H1 (cell line): ENCODE results near the gene TEX44. TPM values are rescaled to one million over a fixed set of nuclear protein-coding genes. Genes with fewer than 3 reads are reported as not detected.

ENCODE experiments used
- CTCF ChIA-PET: fragments of 300-600 bp; sonication (Branson Sonifier 250); formaldehyde crosslinking; loops from one replicate; lab custom pipeline; 2021; ENCODE audit not compliant: partially characterized antibody; lab: Charles Lee
- POLR2A ChIA-PET: fragments of 300-600 bp; sonication (Branson Sonifier 250); formaldehyde crosslinking; loops from one replicate; lab custom pipeline; 2021; ENCODE audit warnings: inconsistent platforms; ENCODE audit not compliant: partially characterized antibody; lab: Charles Lee
- DNase-seq, 2 experiments: peaks; one replicate each; pipeline versions ENCODE4 v3.0.0 to v3.0.0-alpha.2; 2010 to 2022; ENCODE audit warnings: low spot score in 2 of 2, low read depth in 1 of 2, mixed read lengths in 1 of 2
- FAIRE-seq: peaks from 2 replicates; lab custom pipeline; 2011; peaks lifted over from hg19 to GRCh38; lab: Jason Lieb, UNC
- H2AFZ ChIP-seq: 2 replicates; pipeline ENCODE4 v1.8.1; 2012; ENCODE audit warnings: low read length, inconsistent platforms
- H2AK5ac ChIP-seq: 2 replicates; pipeline ENCODE4 v1.6.1; 2013; ENCODE audit warnings: low read depth, low read length
- H2BK120ac ChIP-seq: replicated peaks from 2 replicates; pipeline ENCODE3; 2013; ENCODE audit warnings: low read depth, low read length, inconsistent platforms
- H2BK12ac ChIP-seq: 2 replicates; pipeline ENCODE4 v1.6.1; 2013; ENCODE audit warnings: low read depth, low read length
- H2BK15ac ChIP-seq: 2 replicates; pipeline ENCODE4 v1.6.1; 2013; ENCODE audit warnings: low read length
- H2BK20ac ChIP-seq: 2 replicates; pipeline ENCODE4 v1.6.1; 2013; ENCODE audit warnings: low read length
- H2BK5ac ChIP-seq: 2 replicates; pipeline ENCODE4 v1.6.1; 2013; ENCODE audit warnings: low read depth, low read length
- H3K14ac ChIP-seq: 2 replicates; pipeline ENCODE4 v1.6.1; 2013; ENCODE audit warnings: inconsistent platforms; ENCODE audit not compliant: insufficient read length
- H3K18ac ChIP-seq: 2 replicates; pipeline ENCODE4 v1.6.1; 2013; ENCODE audit warnings: low read length; ENCODE audit errors: extremely low read depth
- H3K23ac ChIP-seq: 2 replicates; pipeline ENCODE4 v1.6.1; 2013; ENCODE audit warnings: inconsistent platforms; ENCODE audit not compliant: insufficient read length
- H3K23me2 ChIP-seq: 2 replicates; pipeline ENCODE4 v1.6.1; 2013; ENCODE audit warnings: low read depth, low read length
- H3K27ac ChIP-seq: 2 replicates; pipeline ENCODE4 v1.6.1; 2011; ENCODE audit warnings: low read depth, low read length, inconsistent platforms
- H3K27me3 ChIP-seq, 4 experiments: replicated peaks in 1 of 4; 1 replicate in 1 of 4; 2 replicates in 3 of 4; pipeline versions ENCODE4 v1.6.1 to v1.8.1; 2011 to 2013; ENCODE audit warnings: low read length in 3 of 4, mild to moderate bottlenecking in 3 of 4, inconsistent platforms in 2 of 4, mixed read lengths in 2 of 4, moderate library complexity in 1 of 4; ENCODE audit not compliant: control insufficient read depth in 3 of 4, insufficient read depth in 3 of 4; ENCODE audit errors: extremely low read depth in 1 of 4
- H3K36me3 ChIP-seq, 4 experiments: 2 replicates each; pipeline versions ENCODE4 v1.6.1 to v1.8.1; 2011 to 2013; ENCODE audit warnings: mild to moderate bottlenecking in 4 of 4, low read length in 3 of 4, moderate library complexity in 2 of 4, control low read depth in 1 of 4, inconsistent platforms in 1 of 4; ENCODE audit not compliant: insufficient read depth in 4 of 4, control insufficient read depth in 2 of 4
- H3K4ac ChIP-seq: replicated peaks from 2 replicates; pipeline ENCODE3; 2013; ENCODE audit warnings: low read length, low read depth, mixed read lengths, inconsistent platforms; ENCODE audit not compliant: insufficient read length
- H3K4me1 ChIP-seq, 4 experiments: replicated peaks in 1 of 4; 1 replicate in 1 of 4; 2 replicates in 3 of 4; pipeline versions ENCODE4 v1.6.1 to v1.8.1; 2011 to 2013; ENCODE audit warnings: low read length in 3 of 4, inconsistent platforms in 2 of 4, mixed read lengths in 1 of 4; ENCODE audit not compliant: insufficient read depth in 4 of 4, control insufficient read depth in 3 of 4
- H3K4me2 ChIP-seq, 2 experiments: 2 replicates each; pipeline versions ENCODE4 v1.6.1 to v1.8.1; 2011 to 2013; ENCODE audit warnings: low read depth in 2 of 2, low read length in 2 of 2, control low read depth in 1 of 2, inconsistent platforms in 1 of 2, mild to moderate bottlenecking in 1 of 2; ENCODE audit not compliant: insufficient read depth in 1 of 2
- H3K4me3 ChIP-seq, 4 experiments: fragments of 200-600, 300-600 bp in 1 of 4; sonication (generic), shearing (Covaris generic), sonication (Bioruptor Twin) in 1 of 4; 2 replicates each; pipeline versions ENCODE4 v1.5.1 to v1.8.1; 2011 to 2016; ENCODE audit warnings: low read length in 4 of 4, low read depth in 3 of 4, control low read depth in 2 of 4, inconsistent platforms in 2 of 4, mild to moderate bottlenecking in 2 of 4, mixed read lengths in 1 of 4, moderate library complexity in 1 of 4; ENCODE audit not compliant: insufficient read depth in 2 of 4; ENCODE audit errors: extremely low read depth in 1 of 4
- H3K56ac ChIP-seq: replicated peaks from 2 replicates; pipeline ENCODE3; 2013; ENCODE audit warnings: low read depth, mild to moderate bottlenecking, mixed read lengths, low read length, inconsistent platforms; ENCODE audit not compliant: insufficient read length
- H3K79me1 ChIP-seq: 2 replicates; pipeline ENCODE4 v1.6.1; 2013; ENCODE audit warnings: low read depth, low read length, control low read depth
- H3K79me2 ChIP-seq, 2 experiments: 2 replicates each; pipeline versions ENCODE4 v1.6.1 to v1.8.1; 2012 to 2013; ENCODE audit warnings: low read length in 2 of 2, mild to moderate bottlenecking in 2 of 2, inconsistent platforms in 1 of 2; ENCODE audit not compliant: insufficient read depth in 2 of 2, control insufficient read depth in 1 of 2
- H3K9ac ChIP-seq, 4 experiments: replicated peaks in 1 of 4; 1 replicate in 1 of 4; 2 replicates in 3 of 4; pipeline versions ENCODE4 v1.6.1 to v1.8.1; 2011 to 2013; ENCODE audit warnings: low read depth in 3 of 4, low read length in 3 of 4, control low read depth in 2 of 4, mild to moderate bottlenecking in 2 of 4, moderate library complexity in 2 of 4, inconsistent platforms in 1 of 4; ENCODE audit errors: extremely low read depth in 1 of 4
- H3K9me3 ChIP-seq, 2 experiments: 2 replicates each; pipeline versions ENCODE4 v1.6.1 to v1.8.1; 2012 to 2013; ENCODE audit warnings: mild to moderate bottlenecking in 2 of 2, moderate library complexity in 2 of 2, control low read depth in 1 of 2, inconsistent platforms in 1 of 2, low read depth in 1 of 2, low read length in 1 of 2, mixed read lengths in 1 of 2; ENCODE audit not compliant: insufficient read depth in 2 of 2
- H4K20me1 ChIP-seq, 2 experiments: replicated peaks in 1 of 2; 2 replicates each; pipeline versions ENCODE3 to v1.8.1; 2011 to 2013; ENCODE audit warnings: inconsistent platforms in 2 of 2, low read length in 2 of 2, mild to moderate bottlenecking in 1 of 2; ENCODE audit not compliant: insufficient read depth in 2 of 2, control insufficient read depth in 1 of 2
- H4K5ac ChIP-seq: 2 replicates; pipeline ENCODE4 v1.6.1; 2013; ENCODE audit warnings: low read length, low read depth, mixed read lengths, inconsistent platforms; ENCODE audit not compliant: insufficient read length
- H4K8ac ChIP-seq: 2 replicates; pipeline ENCODE4 v1.8.0; 2013; ENCODE audit warnings: mild to moderate bottlenecking, moderate library complexity, low read length, inconsistent platforms; ENCODE audit not compliant: insufficient read depth; ENCODE audit errors: extremely low read depth
- H4K91ac ChIP-seq: replicated peaks from 2 replicates; pipeline ENCODE3; 2013; ENCODE audit warnings: low read length, mixed read lengths, inconsistent platforms; ENCODE audit not compliant: insufficient read length
- CBX8 ChIP-seq: fragments of 300-800, 300-1000 bp; sonication (generic); IDR thresholded peaks from 2 replicates; pipeline ENCODE4 v1.7.1; 2016; ENCODE audit warnings: low read depth, low read length, borderline replicate concordance
- CEBPB ChIP-seq: IDR thresholded peaks from 2 replicates; pipeline ENCODE4 v1.6.1; 2012; ENCODE audit warnings: low read depth, low read length
- CHD2 ChIP-seq: IDR thresholded peaks from 2 replicates; pipeline ENCODE4 v1.6.1; 2012; ENCODE audit warnings: low read length, improper control_type of control experiment
- EGR1 ChIP-seq: IDR thresholded peaks from 2 replicates; pipeline ENCODE4 v1.6.1; 2011; ENCODE audit warnings: low read depth, low read length, borderline replicate concordance
- POLR2A ChIP-seq, 2 experiments: IDR thresholded peaks; 1 replicate in 1 of 2; 2 replicates in 1 of 2; pipeline ENCODE4 v1.6.1; 2011; ENCODE audit warnings: low read depth in 2 of 2, low read length in 2 of 2, mild to moderate bottlenecking in 2 of 2; ENCODE audit errors: control extremely low read depth in 1 of 2
- POU5F1 ChIP-seq: IDR thresholded peaks from 2 replicates; pipeline ENCODE4 v1.6.1; 2011; ENCODE audit warnings: low read depth, mild to moderate bottlenecking, low read length, moderate library complexity
- RBBP5 ChIP-seq: IDR thresholded peaks from 2 replicates; pipeline ENCODE4 v1.7.1; 2012; ENCODE audit warnings: low read depth, mild to moderate bottlenecking, inconsistent platforms, low read length, moderate library complexity, borderline replicate concordance
- RXRA ChIP-seq: IDR thresholded peaks from 2 replicates; pipeline ENCODE4 v1.6.1; 2011; ENCODE audit warnings: low read depth, mild to moderate bottlenecking, low read length, moderate library complexity; ENCODE audit not compliant: insufficient read depth
- SIRT6 ChIP-seq: IDR thresholded peaks from one replicate; pipeline ENCODE4 v1.7.1; 2012; ENCODE audit warnings: low read length, inconsistent platforms
- SP1 ChIP-seq: IDR thresholded peaks from 2 replicates; pipeline ENCODE4 v1.6.1; 2011; ENCODE audit warnings: low read depth, low read length
- WGBS, 2 experiments: shearing (Covaris generic) in 1 of 2; methylation state at CpG; one replicate each; pipeline versions ENCODE4 v1.1.6 to v1.1.7; 2013 to 2015; ENCODE audit warnings: low lambda C conversion rate in 2 of 2, mixed read lengths in 2 of 2, inconsistent platforms in 1 of 2, low coverage in 1 of 2, missing lambda C conversion rate in 1 of 2; ENCODE audit not compliant: insufficient replicate concordance in 2 of 2, insufficient coverage in 1 of 2, insufficient read length in 1 of 2; ENCODE audit errors: extremely low coverage in 1 of 2, missing lambda C conversion rate in 1 of 2; 5-methylcytosine and 5-hydroxymethylcytosine counted together
- polyA plus RNA-seq, 7 experiments: library from polyadenylated mRNA; depleted of rRNA in 3 of 7; stranded (reverse) in 5 of 7; unstranded in 2 of 7; fragments of >200 nt in 5 of 7; fragments of 200-250 nt in 2 of 7; gene quantifications; 1 replicate in 5 of 7; 2 replicates in 1 of 7; 4 replicates in 1 of 7; pipeline versions ENCODE4 v1.2.1 to v1.2.3, GENCODE V29; 2011 to 2013; ENCODE audit warnings: missing spikeins in 2 of 7, mixed read lengths in 2 of 7
- total RNA-seq: library from RNA; stranded (reverse); fragmentation: NEBNext Ultra II Directional; extraction: Animal tissue kit (Norgen Biotek cat#: 25700); gene quantifications from 2 replicates; pipeline ENCODE4 v1.2.1, GENCODE V29; 2021
- TF ChIP-seq, protein P1 (sequence below): IDR thresholded peaks from 2 replicates; pipeline ENCODE4 v1.6.1; 2012; ENCODE audit warnings: inconsistent platforms
- TF ChIP-seq, protein P2 (sequence below): IDR thresholded peaks from 2 replicates; pipeline ENCODE4 v1.6.1; 2011; ENCODE audit warnings: low read length, improper control_type of control experiment

The TEX44 gene
- total and polyA plus RNA-seq, 2 of the 8 experiments (the other 6 are each of a cell fraction or from before 2014, with no cell fraction given) = not detected

DNA sequence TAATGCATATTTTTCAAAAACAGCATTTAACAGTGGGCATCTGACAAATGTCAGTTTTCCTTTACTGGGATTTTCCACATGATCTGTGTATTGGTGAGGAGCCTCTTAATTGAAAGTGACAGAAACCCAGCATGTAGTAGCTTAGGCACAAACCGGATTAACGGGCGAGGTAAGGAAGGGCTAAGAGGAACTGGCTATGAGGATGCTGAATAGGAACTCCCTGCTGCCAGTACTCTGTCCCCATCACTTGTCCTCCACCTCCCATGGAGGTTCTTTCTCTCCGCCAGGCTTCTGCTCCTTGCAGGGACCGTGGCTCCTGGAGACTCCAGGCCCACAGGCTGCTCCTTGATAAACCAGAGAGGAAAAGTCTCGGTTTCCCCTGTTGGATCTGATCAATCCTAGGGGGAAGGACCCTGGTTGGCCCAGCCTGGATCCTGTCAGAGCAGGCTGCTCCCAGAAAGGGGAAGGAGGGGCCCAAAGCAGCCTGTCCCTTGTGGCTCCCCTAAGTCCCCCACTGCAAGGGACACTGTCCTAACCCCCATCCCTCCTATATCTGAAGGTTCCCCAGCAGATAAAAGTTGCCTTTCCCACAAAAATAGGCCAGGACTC lies 10.3 kb downstream of the TEX44 start:
- Histone ChIP-seq H3K79me1 (no peaks in the 10 kb centered on the region), H4K5ac (no peak overlapping the region), H2BK12ac (no peak overlapping the region), H3K79me2 (no peaks in the 10 kb centered on the region), H2BK15ac (no peak overlapping the region), H4K8ac (no peak overlapping the region; the same call in 1 of the 2 replicates), H3K23ac (no peak overlapping the region), H3K18ac (no peak overlapping the region; the same call in 1 of the 2 replicates), H3K4me1 (peaks cover 6 to 29% (median 21%) of the 10 kb centered on the region in 4 experiments), H4K91ac (no peak overlapping the region), H3K4me2 (no peak overlapping the region), H3K27ac (0 out of 2 replicates have a peak overlapping the region, but pooled peaks have one; percentile 30), H3K4me3 (no peak overlapping the region), H3K9me3 (no peaks in the 10 kb centered on the region), H3K27me3 (no peaks in the 10 kb centered on the region), H3K36me3 (no peaks in the 10 kb centered on the region), H4K20me1 (no peaks in the 10 kb centered on the region), H3K23me2 (peaks cover 5% of the 10 kb centered on the region; the same call in 1 of the 2 replicates), H3K14ac (no peak overlapping the region), H2AK5ac (peak overlapping the region; percentile 40; the same call in 1 of the 2 replicates), H3K9ac (no peak overlapping the region), H3K4ac (no peak overlapping the region), H2BK20ac (peak overlapping the region; percentile 72; the same call in 1 of the 2 replicates), H2AFZ (no peak overlapping the region), H3K56ac (no peak overlapping the region), H2BK120ac (no peak overlapping the region), H2BK5ac (no peak overlapping the region)
- POLR2A ChIA-PET = no interaction called here
- WGBS, 2 experiments = 62% methylated on average over 6 of the region's 6 CpGs; no CpG with 5 or more reads in 1 of the 2 experiments
- DNase-seq = no peak
- CTCF ChIA-PET = interaction anchor here (0.6 to 19.8 kb wide), 16 partner anchors 12 to 101 kb away, joined by 3 to 368 read pairs (median 8); partner anchors contain the start of genes NMUR1 and TEX44
- FAIRE-seq = peak; percentile 13
- TF ChIP-seq POU5F1 (no peak), POLR2A (IDR thresholded peaks at IDR 0.05; ENCODE audit: control extremely low read depth in 1 of 2, low read depth in 2 of 2, low read length in 2 of 2) (no peak), CBX8 (no peak), RBBP5 (no peak), CEBPB (no peak), EGR1 (no peak), SIRT6 (no peak), SP1 (no peak), RXRA (no peak), CHD2 (no peak)
- TF ChIP-seq, protein P1, sequence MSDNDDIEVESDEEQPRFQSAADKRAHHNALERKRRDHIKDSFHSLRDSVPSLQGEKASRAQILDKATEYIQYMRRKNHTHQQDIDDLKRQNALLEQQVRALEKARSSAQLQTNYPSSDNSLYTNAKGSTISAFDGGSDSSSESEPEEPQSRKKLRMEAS = no peak
- TF ChIP-seq, protein P2, sequence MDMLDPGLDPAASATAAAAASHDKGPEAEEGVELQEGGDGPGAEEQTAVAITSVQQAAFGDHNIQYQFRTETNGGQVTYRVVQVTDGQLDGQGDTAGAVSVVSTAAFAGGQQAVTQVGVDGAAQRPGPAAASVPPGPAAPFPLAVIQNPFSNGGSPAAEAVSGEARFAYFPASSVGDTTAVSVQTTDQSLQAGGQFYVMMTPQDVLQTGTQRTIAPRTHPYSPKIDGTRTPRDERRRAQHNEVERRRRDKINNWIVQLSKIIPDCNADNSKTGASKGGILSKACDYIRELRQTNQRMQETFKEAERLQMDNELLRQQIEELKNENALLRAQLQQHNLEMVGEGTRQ = no peak
